AG04449 (cell line): ENCODE measurements around the gene ZNF525.

Source experiments
- CTCF ChIA-PET: fragments of 350-600 bp; formaldehyde crosslinking; extraction: SDS; loops from one replicate; lab custom pipeline; 2021; ENCODE audit warnings: antibody characterized with exemption; lab: Yijun Ruan, JAX
- POLR2A ChIA-PET: fragments of 400-600, 350-600 bp; formaldehyde crosslinking; extraction: SDS; loops from one replicate; lab custom pipeline; 2020; ENCODE audit warnings: antibody characterized with exemption, inconsistent platforms; lab: Yijun Ruan, JAX
- DNase-seq: peaks from one replicate; pipeline ENCODE4 v3.0.0-alpha.2; 2010; ENCODE audit warnings: low read depth, low spot score
- H3K4me3 ChIP-seq: 2 replicates; pipeline ENCODE4 v1.5.1; 2011; ENCODE audit warnings: low read depth, mild to moderate bottlenecking, control low read depth, low read length
- TF ChIP-seq, protein P1 (sequence below): IDR thresholded peaks from one replicate; pipeline ENCODE4 v1.5.1; 2011; ENCODE audit warnings: mild to moderate bottlenecking, moderate library complexity, low read length, control low read depth, inconsistent platforms; ENCODE audit not compliant: insufficient read depth; ENCODE audit errors: missing control alignments

ZNF525 gene

DNA sequence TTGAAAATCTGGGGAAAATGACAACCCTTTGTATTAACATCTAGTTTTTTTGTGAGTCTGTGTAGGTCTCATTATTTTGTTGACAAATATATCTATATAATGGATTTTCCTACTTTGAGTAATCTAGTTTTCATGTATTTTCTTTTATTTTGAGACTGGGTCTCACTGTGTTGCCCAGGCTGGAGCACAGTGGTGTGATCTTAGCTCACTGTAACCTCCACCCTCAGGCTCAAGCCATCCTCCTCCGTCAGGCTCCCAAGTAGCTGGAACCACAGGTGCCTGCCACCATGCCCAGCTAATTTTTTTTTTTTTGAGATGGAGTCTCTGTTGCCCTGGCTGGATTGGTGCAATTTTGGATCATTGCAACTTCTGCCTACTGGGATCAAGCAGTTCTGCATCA lies 9.2 kb downstream of the ZNF525 start:
- ChIA-PET POLR2A (no interaction called here), CTCF (no interaction called here)
- TF ChIP-seq, protein P1, sequence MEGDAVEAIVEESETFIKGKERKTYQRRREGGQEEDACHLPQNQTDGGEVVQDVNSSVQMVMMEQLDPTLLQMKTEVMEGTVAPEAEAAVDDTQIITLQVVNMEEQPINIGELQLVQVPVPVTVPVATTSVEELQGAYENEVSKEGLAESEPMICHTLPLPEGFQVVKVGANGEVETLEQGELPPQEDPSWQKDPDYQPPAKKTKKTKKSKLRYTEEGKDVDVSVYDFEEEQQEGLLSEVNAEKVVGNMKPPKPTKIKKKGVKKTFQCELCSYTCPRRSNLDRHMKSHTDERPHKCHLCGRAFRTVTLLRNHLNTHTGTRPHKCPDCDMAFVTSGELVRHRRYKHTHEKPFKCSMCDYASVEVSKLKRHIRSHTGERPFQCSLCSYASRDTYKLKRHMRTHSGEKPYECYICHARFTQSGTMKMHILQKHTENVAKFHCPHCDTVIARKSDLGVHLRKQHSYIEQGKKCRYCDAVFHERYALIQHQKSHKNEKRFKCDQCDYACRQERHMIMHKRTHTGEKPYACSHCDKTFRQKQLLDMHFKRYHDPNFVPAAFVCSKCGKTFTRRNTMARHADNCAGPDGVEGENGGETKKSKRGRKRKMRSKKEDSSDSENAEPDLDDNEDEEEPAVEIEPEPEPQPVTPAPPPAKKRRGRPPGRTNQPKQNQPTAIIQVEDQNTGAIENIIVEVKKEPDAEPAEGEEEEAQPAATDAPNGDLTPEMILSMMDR = no peak
- DNase-seq = no peak
- H3K4me3 ChIP-seq = no peak overlapping the region

DNA sequence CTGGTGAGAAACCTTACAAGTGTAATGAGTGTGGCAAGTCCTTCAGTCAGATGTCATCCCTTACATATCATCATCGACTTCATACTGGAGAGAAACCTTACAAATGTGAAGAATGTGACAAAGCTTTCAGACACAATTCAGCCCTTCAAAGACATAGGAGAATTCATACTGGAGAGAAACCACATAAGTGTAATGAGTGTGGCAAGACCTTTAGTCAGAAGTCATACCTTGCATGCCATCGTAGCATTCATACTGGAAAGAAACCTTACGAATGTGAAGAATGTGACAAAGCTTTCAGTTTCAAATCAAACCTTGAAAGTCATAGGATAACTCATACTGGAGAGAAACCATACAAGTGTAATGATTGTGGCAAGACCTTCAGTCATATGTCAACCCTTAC lies 15.9 kb downstream of the ZNF525 start:
- POLR2A ChIA-PET = no interaction called here
- CTCF ChIA-PET = no interaction called here
- TF ChIP-seq, protein P1 = no peak
- no peak overlapping the region for H3K4me3 ChIP-seq
- no peak for DNase-seq

DNA sequence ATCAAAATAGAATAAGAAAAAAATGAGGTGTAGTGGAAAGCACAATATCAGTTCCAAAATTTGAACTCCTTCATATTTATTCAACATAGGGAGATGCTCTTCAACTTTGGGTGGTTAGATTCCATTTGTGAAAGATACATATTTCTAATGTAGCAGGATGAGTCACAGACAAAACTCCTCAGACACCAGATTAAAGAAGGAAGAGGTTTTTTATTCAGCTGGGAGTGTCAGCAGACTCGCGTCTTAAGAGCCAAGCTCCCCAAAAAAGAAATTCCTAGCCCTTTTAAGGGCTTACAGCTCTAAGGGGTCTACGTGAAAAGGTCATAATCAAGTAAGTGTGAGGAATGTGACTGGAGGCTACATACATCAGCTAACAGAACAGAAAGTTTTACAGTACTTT lies 22.7 kb downstream of the ZNF525 start:
- ChIA-PET CTCF (no interaction called here), POLR2A (no interaction called here)
- TF ChIP-seq, protein P1 = no peak

DNA sequence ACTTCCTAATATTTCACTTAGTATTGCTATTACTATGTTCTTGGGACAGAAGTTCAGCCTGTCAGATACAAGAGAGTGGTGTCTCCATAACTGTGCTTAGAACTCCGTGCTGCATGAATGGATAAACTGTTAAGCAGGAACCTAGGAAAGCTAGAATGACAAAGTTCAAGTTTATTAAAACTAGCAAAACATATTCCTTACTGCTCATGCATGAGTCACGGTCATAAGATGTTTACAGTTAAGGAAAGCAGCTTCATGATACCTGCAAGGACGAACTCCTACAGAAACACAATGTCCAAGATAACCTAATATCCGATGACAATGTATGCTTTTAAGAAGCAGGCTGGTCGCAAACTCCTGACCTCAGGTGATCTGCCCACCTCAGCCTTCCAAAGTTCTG lies 23.4 kb downstream of the ZNF525 start:
- POLR2A ChIA-PET = no interaction called here
- CTCF ChIA-PET = no interaction called here
- no peak overlapping the region for H3K4me3 ChIP-seq
- DNase-seq = no peak
- TF ChIP-seq, protein P1 = no peak

More for the DNA sequence above, 22.7 kb downstream of the ZNF525 start:
- no peak overlapping the region for H3K4me3 ChIP-seq
- DNase-seq = no peak

DNA sequence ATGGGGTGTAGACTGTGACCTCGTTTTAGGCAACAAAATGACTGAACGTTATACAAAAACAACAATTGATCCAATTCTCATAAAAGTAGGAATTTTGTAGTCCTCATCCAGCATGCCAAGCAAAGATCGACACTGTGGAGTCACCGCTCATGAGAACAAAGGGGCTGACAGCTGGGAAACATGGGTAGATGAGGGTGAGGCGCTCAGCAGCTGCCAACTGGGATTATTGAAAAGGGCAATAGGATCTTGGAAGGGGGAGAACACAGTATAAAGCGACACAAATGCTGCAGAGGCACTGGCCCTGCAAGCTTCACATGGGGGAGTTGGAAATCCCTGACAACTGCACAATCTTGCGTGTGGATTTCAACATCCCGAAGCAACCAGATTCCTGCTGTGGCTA lies 24.1 kb downstream of the ZNF525 start:
- H3K4me3 ChIP-seq = no peak overlapping the region
- TF ChIP-seq, protein P1 = no peak
- DNase-seq = no peak
- POLR2A ChIA-PET = no interaction called here
- CTCF ChIA-PET = no interaction called here

DNA sequence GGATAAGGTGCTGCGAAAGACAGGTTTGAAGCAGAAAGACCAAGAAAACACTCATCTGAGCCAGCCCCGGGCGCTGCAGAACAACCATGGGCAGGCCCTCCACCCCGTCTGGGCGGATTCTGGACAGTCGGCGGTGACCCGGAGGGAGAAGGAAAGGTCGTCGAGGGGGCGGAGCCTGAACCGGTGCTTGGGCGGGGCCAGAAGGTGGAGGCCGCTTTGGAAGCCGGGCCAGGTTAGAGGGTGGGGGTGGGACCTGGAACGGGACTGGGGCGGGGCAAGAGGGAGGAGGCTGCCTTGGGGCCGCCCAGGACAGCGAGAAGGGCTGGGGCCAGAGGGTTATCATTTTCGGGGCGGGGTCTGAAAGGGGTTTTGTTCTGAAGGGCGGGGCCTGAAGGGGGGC lies 24.5 kb downstream of the ZNF525 start:
- POLR2A ChIA-PET = no interaction called here
- no peak for DNase-seq
- CTCF ChIA-PET = no interaction called here
- TF ChIP-seq, protein P1 = no peak
- H3K4me3 ChIP-seq = no peak overlapping the region
